ENCODE measurements around the gene STX17.

Gene STX17

GRCh38 chr9:99921875-99922710, 15.6 kb downstream of the STX17 start:
- H3K9ac ChIP-seq, result no peak overlapping the region
- H3K4me1 ChIP-seq (ENCODE audit: low read depth, poor library complexity, severe bottlenecking), result no peaks in the 10 kb centered on the region
- H3K79me2 ChIP-seq (ENCODE audit: insufficient read depth, low read depth), result no peaks in the 10 kb centered on the region
- no peaks in the 10 kb centered on the region for H4K20me1 ChIP-seq (ENCODE audit: insufficient read depth)
- H3K27ac ChIP-seq, result no peak overlapping the region
- no peak for TF ChIP-seq CTCF (conservative IDR thresholded peaks at IDR 0.05; ENCODE audit: low read depth, low read length)
- H3K4me2 ChIP-seq, result no peak overlapping the region
- H3K27me3 ChIP-seq (ENCODE audit: insufficient read depth, low read depth), result no peaks in the 10 kb centered on the region
- no peak overlapping the region for H3K4me3 ChIP-seq (IDR thresholded peaks at IDR 0.05; ENCODE audit: insufficient read depth, low read depth, low read length)
- H3K36me3 ChIP-seq (ENCODE audit: insufficient read depth), result no peaks in the 10 kb centered on the region
- no peak overlapping the region for H2AFZ ChIP-seq (ENCODE audit: low read depth)

DNA sequence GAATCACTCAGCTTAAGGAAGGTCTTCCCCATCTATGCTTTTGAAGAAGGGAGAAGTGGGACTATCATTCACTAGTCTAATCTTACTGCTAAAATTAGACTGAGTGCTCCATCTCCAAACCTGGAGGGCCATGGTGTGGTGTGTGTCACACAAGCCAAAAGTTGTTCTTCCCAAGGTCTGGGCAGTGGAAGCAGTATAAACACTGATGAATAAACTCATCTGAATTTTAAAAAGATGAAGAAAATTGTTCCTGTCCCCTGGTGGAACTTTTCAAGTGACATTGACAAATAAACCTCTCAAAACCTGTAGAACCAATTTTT, 16.2 kb downstream of the STX17 start:
- no peaks in the 10 kb centered on the region for H3K36me3 ChIP-seq (ENCODE audit: insufficient read depth)
- TF ChIP-seq CTCF (conservative IDR thresholded peaks at IDR 0.05; ENCODE audit: low read depth, low read length), result no peak
- H3K4me3 ChIP-seq (IDR thresholded peaks at IDR 0.05; ENCODE audit: insufficient read depth, low read depth, low read length), result no peak overlapping the region
- H3K27ac ChIP-seq, result no peak overlapping the region
- no peaks in the 10 kb centered on the region for H3K4me1 ChIP-seq (ENCODE audit: low read depth, poor library complexity, severe bottlenecking)
- H3K9ac ChIP-seq, result no peak overlapping the region
- H4K20me1 ChIP-seq (ENCODE audit: insufficient read depth), result no peaks in the 10 kb centered on the region
- no peak overlapping the region for H3K4me2 ChIP-seq
- no peak overlapping the region for H2AFZ ChIP-seq (ENCODE audit: low read depth)
- no peaks in the 10 kb centered on the region for H3K79me2 ChIP-seq (ENCODE audit: insufficient read depth, low read depth)
- H3K27me3 ChIP-seq (ENCODE audit: insufficient read depth, low read depth), result no peaks in the 10 kb centered on the region

- TF ChIP-seq CTCF (conservative IDR thresholded peaks at IDR 0.05; ENCODE audit: low read depth, low read length), result no peak
- Histone ChIP-seq H3K79me2 (ENCODE audit: insufficient read depth, low read depth) (no peaks in the 10 kb centered on the region), H3K9ac (no peak overlapping the region), H3K4me3 (IDR thresholded peaks at IDR 0.05; ENCODE audit: insufficient read depth, low read depth, low read length) (no peak overlapping the region), H3K4me2 (no peak overlapping the region), H3K4me1 (ENCODE audit: low read depth, poor library complexity, severe bottlenecking) (no peaks in the 10 kb centered on the region), H2AFZ (ENCODE audit: low read depth) (no peak overlapping the region), H4K20me1 (ENCODE audit: insufficient read depth) (no peaks in the 10 kb centered on the region), H3K36me3 (ENCODE audit: insufficient read depth) (no peaks in the 10 kb centered on the region), H3K27me3 (ENCODE audit: insufficient read depth, low read depth) (no peaks in the 10 kb centered on the region), H3K27ac (no peak overlapping the region)
These were observed 19.1 kb downstream of the STX17 start for GRCh38 chr9:99925541-99925940.

- no peak overlapping the region for H2AFZ ChIP-seq (ENCODE audit: low read depth)
- no peak overlapping the region for H3K27ac ChIP-seq
- H3K27me3 ChIP-seq (ENCODE audit: insufficient read depth, low read depth), result no peaks in the 10 kb centered on the region
- H3K79me2 ChIP-seq (ENCODE audit: insufficient read depth, low read depth), result no peaks in the 10 kb centered on the region
- H3K4me1 ChIP-seq (ENCODE audit: low read depth, poor library complexity, severe bottlenecking), result no peaks in the 10 kb centered on the region
- H3K4me3 ChIP-seq (IDR thresholded peaks at IDR 0.05; ENCODE audit: insufficient read depth, low read depth, low read length), result no peak overlapping the region
- no peak overlapping the region for H3K9ac ChIP-seq
- no peak for TF ChIP-seq CTCF (conservative IDR thresholded peaks at IDR 0.05; ENCODE audit: low read depth, low read length)
- H3K36me3 ChIP-seq (ENCODE audit: insufficient read depth), result no peaks in the 10 kb centered on the region
- no peak overlapping the region for H3K4me2 ChIP-seq
- H4K20me1 ChIP-seq (ENCODE audit: insufficient read depth), result no peaks in the 10 kb centered on the region
These were observed 23.2 kb downstream of the STX17 start for GRCh38 chr9:99929652-99930051.
